ENCODE data around the gene PAQR9.

The PAQR9 gene

GRCh38 chr3:142915636-142916035 lies 47.8 kb downstream of the PAQR9 start:
- ATAC-seq (ENCODE audit: insufficient read depth, low read depth) (no peak), DNase-seq (no peak)
- Histone ChIP-seq H3K9ac (ENCODE audit: low read depth, low read length) (no peak overlapping the region), H3K79me2 (ENCODE audit: insufficient read depth, low read length) (no peaks in the 10 kb centered on the region), H3K27me3 (ENCODE audit: insufficient read depth, low read length, poor library complexity) (no peaks in the 10 kb centered on the region), H3K4me1 (ENCODE audit: insufficient read depth, low read length) (no peaks in the 10 kb centered on the region), H3K27ac (ENCODE audit: low read length) (no peak overlapping the region), H2AFZ (ENCODE audit: low read depth, low read length) (no peak overlapping the region), H3K36me3 (ENCODE audit: insufficient read depth, low read length) (no peaks in the 10 kb centered on the region), H3K9me3 (ENCODE audit: insufficient read depth, low read length, severe bottlenecking) (no peaks in the 10 kb centered on the region), H3K4me2 (ENCODE audit: insufficient read depth, low read length) (no peak overlapping the region), H4K20me1 (ENCODE audit: insufficient read depth, low read length) (no peaks in the 10 kb centered on the region), H3K4me3 (ENCODE audit: low read depth in 1 of 2, low read length in 2 of 2) (no peak overlapping the region)
- TF ChIP-seq CTCF (IDR thresholded peaks at IDR 0.05; ENCODE audit: borderline replicate concordance, extremely low read depth, low read length, poor library complexity, severe bottlenecking) = no peak
- TF ChIP-seq EZH2 (IDR thresholded peaks at IDR 0.05; ENCODE audit: borderline replicate concordance, low read depth, low read length, severe bottlenecking) = no peak

- no peaks in the 10 kb centered on the region for H3K79me2 ChIP-seq (ENCODE audit: insufficient read depth, low read length)
Measured at GRCh38 chr3:142914286-142914811, 49.1 kb downstream of the PAQR9 start.

GRCh38 chr3:142913432-142913831 lies 50.0 kb downstream of the PAQR9 start:
- Histone ChIP-seq H3K9me3 (ENCODE audit: insufficient read depth, low read length, severe bottlenecking) (no peaks in the 10 kb centered on the region), H3K4me1 (ENCODE audit: insufficient read depth, low read length) (no peaks in the 10 kb centered on the region), H3K27ac (ENCODE audit: low read length) (no peak overlapping the region), H4K20me1 (ENCODE audit: insufficient read depth, low read length) (no peaks in the 10 kb centered on the region), H2AFZ (ENCODE audit: low read depth, low read length) (no peak overlapping the region), H3K36me3 (ENCODE audit: insufficient read depth, low read length) (no peaks in the 10 kb centered on the region), H3K4me2 (ENCODE audit: insufficient read depth, low read length) (no peak overlapping the region), H3K4me3 (ENCODE audit: low read depth in 1 of 2, low read length in 2 of 2) (no peak overlapping the region), H3K27me3 (ENCODE audit: insufficient read depth, low read length, poor library complexity) (peaks cover 5% of the 10 kb centered on the region), H3K9ac (ENCODE audit: low read depth, low read length) (no peak overlapping the region), H3K79me2 (ENCODE audit: insufficient read depth, low read length) (no peaks in the 10 kb centered on the region)
- no peak for DNase-seq
- TF ChIP-seq CTCF (IDR thresholded peaks at IDR 0.05; ENCODE audit: borderline replicate concordance, extremely low read depth, low read length, poor library complexity, severe bottlenecking) = no peak
- no peak for TF ChIP-seq EZH2 (IDR thresholded peaks at IDR 0.05; ENCODE audit: borderline replicate concordance, low read depth, low read length, severe bottlenecking)
- no peak for ATAC-seq (ENCODE audit: insufficient read depth, low read depth)

More at GRCh38 chr3:142914286-142914811, 49.1 kb downstream of the PAQR9 start:
- H3K36me3 ChIP-seq (ENCODE audit: insufficient read depth, low read length) = no peaks in the 10 kb centered on the region
- TF ChIP-seq CTCF (IDR thresholded peaks at IDR 0.05; ENCODE audit: borderline replicate concordance, extremely low read depth, low read length, poor library complexity, severe bottlenecking) = no peak
- no peak for TF ChIP-seq EZH2 (IDR thresholded peaks at IDR 0.05; ENCODE audit: borderline replicate concordance, low read depth, low read length, severe bottlenecking)
- no peak for ATAC-seq (ENCODE audit: insufficient read depth, low read depth)
- no peaks in the 10 kb centered on the region for H3K27me3 ChIP-seq (ENCODE audit: insufficient read depth, low read length, poor library complexity)
- no peaks in the 10 kb centered on the region for H3K9me3 ChIP-seq (ENCODE audit: insufficient read depth, low read length, severe bottlenecking)
- no peak overlapping the region for H3K9ac ChIP-seq (ENCODE audit: low read depth, low read length)
- DNase-seq = no peak
- H3K27ac ChIP-seq (ENCODE audit: low read length) = no peak overlapping the region
- H3K4me1 ChIP-seq (ENCODE audit: insufficient read depth, low read length) = no peaks in the 10 kb centered on the region
- no peaks in the 10 kb centered on the region for H4K20me1 ChIP-seq (ENCODE audit: insufficient read depth, low read length)
- no peak overlapping the region for H2AFZ ChIP-seq (ENCODE audit: low read depth, low read length)
- H3K4me3 ChIP-seq (ENCODE audit: low read depth in 1 of 2, low read length in 2 of 2) = no peak overlapping the region
- no peak overlapping the region for H3K4me2 ChIP-seq (ENCODE audit: insufficient read depth, low read length)

Measured in DND-41 (cell line).